ACC112 (cell line): ENCODE measurements around the gene MARS1.

Experiments used
- H2AFZ ChIP-seq: fragments of 200-600 bp; sonication (generic); one replicate; pipeline ENCODE4 v1.6.0; 2017; ENCODE audit warnings: antibody characterized with exemption, low read length; ENCODE audit not compliant: unreplicated experiment
- H3K27ac ChIP-seq: fragments of 200-600 bp; sonication (generic); 2 replicates; pipeline ENCODE4 v1.5.1; 2014; ENCODE audit warnings: low read depth, mild to moderate bottlenecking, antibody characterized with exemption, low read length, moderate library complexity
- H3K27me3 ChIP-seq: fragments of 200-600 bp; sonication (generic); 2 replicates; pipeline ENCODE4 v1.6.1; 2014; ENCODE audit warnings: mild to moderate bottlenecking, antibody characterized with exemption, low read length, moderate library complexity, mixed read lengths; ENCODE audit not compliant: insufficient read depth
- H3K36me3 ChIP-seq: fragments of 200-600 bp; sonication (generic); 2 replicates; pipeline ENCODE4 v1.6.1; 2016; ENCODE audit warnings: mild to moderate bottlenecking, antibody characterized with exemption, low read length, moderate library complexity, mixed read lengths; ENCODE audit not compliant: insufficient read depth
- H3K4me1 ChIP-seq: fragments of 200-600 bp; sonication (generic); one replicate; pipeline ENCODE4 v1.6.1; 2016; ENCODE audit warnings: low read length, mixed read lengths; ENCODE audit not compliant: insufficient read depth, unreplicated experiment, control insufficient read depth
- H3K4me3 ChIP-seq: fragments of 200-600 bp; sonication (generic); 2 replicates; pipeline ENCODE4 v1.5.1; 2014; ENCODE audit warnings: mild to moderate bottlenecking, low read depth, low read length
- H3K79me2 ChIP-seq: fragments of 200-600 bp; sonication (generic); one replicate; pipeline ENCODE4 v1.6.0; 2016; ENCODE audit warnings: low read length; ENCODE audit not compliant: control insufficient read depth, unreplicated experiment, insufficient read depth

The MARS1 gene

GRCh38 chr12:57564178-57564740 is 76.4 kb downstream of the MARS1 start:
- Histone ChIP-seq H3K4me3 (no peak overlapping the region), H3K27ac (no peak overlapping the region), H3K79me2 (no peaks in the 10 kb centered on the region)

More at GRCh38 chr12:57564178-57564740, 76.4 kb downstream of the MARS1 start:
- no peaks in the 10 kb centered on the region for H3K4me1 ChIP-seq
- no peaks in the 10 kb centered on the region for H3K36me3 ChIP-seq
- no peak overlapping the region for H2AFZ ChIP-seq
- H3K27me3 ChIP-seq: peaks cover 10% of the 10 kb centered on the region; the same call in 1 of the 2 replicates
